Limb (tissue), 2 donors: ENCODE data around the gene PROC.

ENCODE experiments used
- DNase-seq, 2 donors: peaks; one replicate each; pipeline ENCODE4 v3.0.0-alpha.2; 2016; ENCODE audit errors: extremely low spot score in 2 of 2

The PROC gene

GRCh38 chr2:127455566-127456493, 37.6 kb downstream of the PROC start:
- no peak for DNase-seq

DNA sequence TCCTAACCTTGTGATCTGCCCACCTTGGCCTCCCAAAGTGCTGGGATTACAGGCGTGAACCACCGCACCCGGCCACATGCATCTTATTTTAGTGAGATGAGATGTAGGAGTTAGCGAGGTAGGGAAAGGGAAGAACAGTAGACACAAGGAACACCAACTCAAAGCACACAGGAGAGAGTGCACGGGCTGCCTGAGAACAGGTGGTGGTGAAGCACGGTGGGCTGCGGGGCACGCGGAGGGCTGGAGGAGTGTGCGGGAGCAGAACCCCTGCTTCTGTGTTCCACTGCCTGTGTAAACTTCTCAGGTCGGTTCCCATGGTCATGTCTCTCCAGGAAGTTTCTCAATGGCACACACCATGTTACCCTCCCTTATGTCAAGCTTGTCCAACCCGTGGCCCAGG, 38.7 kb downstream of the PROC start:
- DNase-seq, result no peak

DNA sequence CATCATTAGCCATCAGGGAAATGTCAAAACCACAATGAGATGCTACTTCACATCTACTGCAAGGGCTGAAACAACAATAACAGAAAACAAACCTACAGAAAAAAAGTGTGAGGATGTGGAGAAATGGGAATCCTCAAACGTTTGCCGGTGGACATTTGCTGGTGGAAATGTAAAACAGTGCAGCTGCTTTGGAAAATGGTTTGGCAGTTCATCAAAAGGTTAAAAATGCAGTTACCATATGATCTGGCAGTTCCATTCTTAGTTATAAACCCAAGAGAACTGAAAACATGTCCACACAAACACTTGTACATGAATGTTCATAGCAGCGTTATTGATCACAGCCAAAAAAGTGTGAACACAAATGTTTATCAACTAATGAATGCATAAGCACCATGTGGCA, 44.2 kb downstream of the PROC start:
- no peak for DNase-seq

DNA sequence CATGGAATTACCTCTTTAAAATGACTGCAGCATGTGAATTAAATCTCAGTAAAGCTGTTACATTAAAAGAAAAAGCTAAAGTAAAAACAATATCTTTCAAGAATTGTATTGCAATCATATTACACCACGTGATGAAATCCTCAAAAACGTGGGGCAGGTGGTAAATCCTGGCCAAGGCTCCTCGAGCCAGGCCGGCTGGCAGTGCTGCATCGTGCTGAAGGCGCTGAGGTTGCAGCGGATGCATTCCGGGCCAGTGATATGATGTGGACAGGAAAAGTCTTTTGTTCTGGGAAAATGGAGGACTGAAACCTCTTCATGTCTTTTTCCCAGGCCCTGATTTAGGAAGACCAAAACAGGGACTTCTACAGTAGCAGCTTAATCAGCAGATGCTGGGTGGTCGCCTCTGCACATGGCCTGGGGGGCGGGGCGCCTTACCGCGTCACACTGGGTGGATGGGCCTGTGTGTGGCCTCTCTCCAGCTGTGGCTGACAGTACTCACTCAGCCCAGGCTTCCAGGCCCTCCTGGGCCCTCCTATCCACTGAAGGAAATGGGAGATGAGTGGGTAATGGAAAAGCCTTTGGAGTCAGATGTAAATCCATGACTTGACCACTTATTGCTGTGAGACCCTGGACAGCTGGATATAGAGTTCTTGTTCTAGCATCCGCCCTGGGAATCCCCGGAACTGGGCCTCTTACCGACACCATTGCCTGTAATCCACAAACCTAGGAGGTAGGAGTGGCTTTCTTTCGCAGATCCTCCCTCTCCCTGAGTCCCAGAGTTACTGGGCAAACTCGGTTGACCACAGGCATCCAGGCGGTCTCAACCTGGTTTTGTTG, 45.1 kb downstream of the PROC start:
- DNase-seq, result peak; percentile 45 to 80

- DNase-seq, result peak in 1 of 2 donors; percentile 16
Observed at GRCh38 chr2:127464470-127465257, 46.4 kb downstream of the PROC start.

GRCh38 chr2:127465258-127465657, 47.0 kb downstream of the PROC start:
- DNase-seq, result no peak

- DNase-seq, result no peak
Observed at GRCh38 chr2:127469051-127469450, 50.8 kb downstream of the PROC start.

DNA sequence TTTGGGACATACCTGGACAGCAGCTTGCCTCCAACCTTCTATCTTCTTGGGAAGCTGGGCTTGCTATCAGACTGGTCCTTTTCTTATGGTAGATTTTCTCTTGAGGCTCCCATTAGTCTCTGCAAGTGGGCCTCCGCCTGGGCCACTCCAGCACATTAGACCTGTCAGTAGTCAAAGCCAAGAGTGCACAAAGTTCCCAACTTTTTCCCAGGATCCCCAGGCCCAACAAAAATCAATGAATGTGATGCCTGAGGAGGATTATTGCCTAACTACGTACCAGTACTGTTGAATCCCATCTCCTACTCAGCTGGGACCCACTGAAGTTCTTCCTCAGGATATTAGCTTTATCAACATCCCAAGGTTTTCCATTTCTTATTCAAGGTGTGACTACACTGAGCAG, 51.7 kb downstream of the PROC start:
- no peak for DNase-seq

DNA sequence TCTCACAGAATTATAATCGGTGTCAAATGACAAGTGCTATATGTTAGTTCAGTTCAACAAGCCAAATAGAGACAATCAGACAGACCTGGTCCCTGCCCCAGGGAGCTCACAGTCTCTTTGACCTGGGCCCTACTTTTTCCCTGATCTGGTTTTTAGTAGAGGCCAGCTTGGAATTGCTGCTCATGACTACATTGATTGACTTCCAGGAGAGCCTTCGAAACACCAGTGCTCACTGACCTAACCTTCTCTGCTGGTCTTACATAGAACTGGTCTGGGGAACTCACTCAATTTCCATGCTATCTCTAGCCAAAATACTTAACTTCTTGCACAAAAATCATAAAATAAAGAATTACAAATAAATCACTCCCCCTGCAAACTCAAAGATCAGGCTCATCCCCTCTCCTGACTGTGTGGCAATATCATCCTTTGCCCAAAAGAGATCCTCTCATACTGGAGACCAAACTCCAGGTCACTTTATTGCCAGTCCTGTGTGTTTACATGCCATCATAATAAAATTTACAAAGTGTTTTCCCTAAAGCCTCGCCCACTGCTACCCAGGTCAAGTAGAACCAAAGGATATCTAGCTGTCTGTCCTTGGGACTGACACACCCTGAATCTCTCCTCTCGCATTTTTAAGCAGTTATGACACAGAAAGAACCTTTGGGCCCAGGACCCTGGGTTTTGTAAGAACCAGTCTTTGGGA, 53.2 kb downstream of the PROC start:
- DNase-seq, result no peak

DNA sequence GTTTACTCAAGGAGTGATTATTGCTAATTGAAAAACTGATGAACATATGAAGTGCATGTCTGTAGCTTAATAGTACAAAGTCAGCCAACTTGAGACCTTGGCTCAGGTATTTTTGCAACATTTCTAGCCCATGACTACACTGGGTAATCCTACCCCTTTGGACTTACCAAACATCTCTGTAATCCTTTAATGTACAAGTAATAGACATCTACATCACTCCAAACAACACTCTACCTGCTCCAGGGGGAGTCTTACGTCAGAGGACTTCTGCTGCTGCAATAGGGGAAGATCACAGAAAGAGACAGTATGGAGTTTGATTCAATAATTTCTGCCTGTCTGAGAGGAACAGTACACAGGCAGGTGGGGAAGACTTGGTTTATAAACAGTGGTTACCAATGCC, 54.0 kb downstream of the PROC start:
- DNase-seq, result no peak

DNA sequence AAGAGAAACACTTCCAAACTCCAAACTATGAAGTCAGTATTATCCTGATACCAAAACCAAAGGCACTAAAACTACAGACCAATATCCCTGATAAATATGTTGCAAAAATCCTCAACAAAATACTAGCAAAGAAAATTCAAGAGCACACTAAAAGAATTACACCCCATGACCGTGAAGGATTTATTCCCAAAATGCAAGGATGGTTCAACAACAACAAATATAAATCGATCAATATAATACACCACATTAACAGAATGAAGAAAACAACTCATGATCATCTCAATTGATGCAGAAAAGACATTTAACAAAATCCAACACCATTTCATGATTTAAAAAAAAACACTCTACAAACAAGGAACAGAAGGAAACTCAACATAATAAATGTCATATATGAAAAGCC, 57.6 kb downstream of the PROC start:
- DNase-seq, result no peak
